ENCODE measurements around the gene FAM186B. TPM values are rescaled to one million over a fixed set of nuclear protein-coding genes. Genes with fewer than 3 reads are reported as not detected.

FAM186B gene
- total RNA-seq, 1 experiment from 2014 or later: 0.39 TPM

DNA sequence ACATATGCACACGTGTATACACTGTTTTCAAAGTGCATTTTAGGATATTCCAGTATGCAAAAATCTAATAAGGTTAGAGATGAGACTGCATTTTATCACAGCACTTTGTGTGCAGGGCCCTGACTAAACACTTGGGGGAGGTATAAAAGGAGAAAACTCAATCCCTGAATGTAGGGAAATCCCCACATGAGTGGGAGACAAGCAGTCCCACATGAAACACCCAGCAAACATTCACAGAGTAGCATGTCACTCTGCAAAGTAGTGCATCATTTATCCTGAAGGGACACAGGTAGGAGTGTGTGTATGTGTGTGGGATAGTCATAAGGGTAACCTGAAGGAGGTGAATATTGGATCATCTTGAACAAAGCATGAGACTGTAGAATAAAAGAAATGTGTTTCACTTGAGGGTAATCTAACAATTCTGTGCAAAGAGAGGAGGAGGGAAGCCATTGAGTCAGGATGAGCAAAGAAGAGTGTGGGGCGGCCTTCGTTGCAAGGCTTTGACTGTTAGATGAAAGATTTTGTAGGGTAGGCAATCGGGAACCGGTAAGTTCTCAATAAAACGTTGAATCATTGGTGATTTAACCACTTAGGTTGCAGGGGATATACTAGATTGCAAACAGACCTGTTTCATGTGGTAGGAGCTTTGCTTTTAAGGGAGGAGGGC lies 20.9 kb upstream of the FAM186B start:
- no peaks in the 10 kb centered on the region for H3K36me3 Mint-ChIP-seq
- ChIA-PET CTCF (interaction anchor here (1.2 to 5.2 kb wide), 2 partner anchors 8 to 22 kb away, joined by 4 to 74 read pairs; no protein-coding TSS in a partner anchor), POLR2A (interaction anchor here (0.6 kb wide), 1 partner anchor 139 kb away, joined by 11 read pairs; no protein-coding TSS in a partner anchor)
- TF ChIP-seq ZNF121 (CRISPR knock-in tag; IDR thresholded peaks at IDR 0.05) (no peak), ZNF396 (CRISPR knock-in tag; IDR thresholded peaks at IDR 0.05; ENCODE audit: borderline replicate concordance) (no peak), ZNF423 (CRISPR knock-in tag; IDR thresholded peaks at IDR 0.05) (no peak), GTF2I (CRISPR knock-in tag; conservative IDR thresholded peaks at IDR 0.05) (no peak), JUN (CRISPR knock-in tag; IDR thresholded peaks at IDR 0.05) (no peak), NFYB (CRISPR knock-in tag; conservative IDR thresholded peaks at IDR 0.05; ENCODE audit: low read depth) (no peak), ELF4 (CRISPR knock-in tag; IDR thresholded peaks at IDR 0.05; ENCODE audit: low read depth) (no peak), ETV6 (CRISPR knock-in tag; IDR thresholded peaks at IDR 0.05) (no peak), HMGA2 (CRISPR knock-in tag; IDR thresholded peaks at IDR 0.05) (no peak)
- TF ChIP-seq, protein P1, sequence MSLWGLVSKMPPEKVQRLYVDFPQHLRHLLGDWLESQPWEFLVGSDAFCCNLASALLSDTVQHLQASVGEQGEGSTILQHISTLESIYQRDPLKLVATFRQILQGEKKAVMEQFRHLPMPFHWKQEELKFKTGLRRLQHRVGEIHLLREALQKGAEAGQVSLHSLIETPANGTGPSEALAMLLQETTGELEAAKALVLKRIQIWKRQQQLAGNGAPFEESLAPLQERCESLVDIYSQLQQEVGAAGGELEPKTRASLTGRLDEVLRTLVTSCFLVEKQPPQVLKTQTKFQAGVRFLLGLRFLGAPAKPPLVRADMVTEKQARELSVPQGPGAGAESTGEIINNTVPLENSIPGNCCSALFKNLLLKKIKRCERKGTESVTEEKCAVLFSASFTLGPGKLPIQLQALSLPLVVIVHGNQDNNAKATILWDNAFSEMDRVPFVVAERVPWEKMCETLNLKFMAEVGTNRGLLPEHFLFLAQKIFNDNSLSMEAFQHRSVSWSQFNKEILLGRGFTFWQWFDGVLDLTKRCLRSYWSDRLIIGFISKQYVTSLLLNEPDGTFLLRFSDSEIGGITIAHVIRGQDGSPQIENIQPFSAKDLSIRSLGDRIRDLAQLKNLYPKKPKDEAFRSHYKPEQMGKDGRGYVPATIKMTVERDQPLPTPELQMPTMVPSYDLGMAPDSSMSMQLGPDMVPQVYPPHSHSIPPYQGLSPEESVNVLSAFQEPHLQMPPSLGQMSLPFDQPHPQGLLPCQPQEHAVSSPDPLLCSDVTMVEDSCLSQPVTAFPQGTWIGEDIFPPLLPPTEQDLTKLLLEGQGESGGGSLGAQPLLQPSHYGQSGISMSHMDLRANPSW (CRISPR knock-in tag; conservative IDR thresholded peaks at IDR 0.05; ENCODE audit: low read depth): no peak
- TF ChIP-seq, protein P2, sequence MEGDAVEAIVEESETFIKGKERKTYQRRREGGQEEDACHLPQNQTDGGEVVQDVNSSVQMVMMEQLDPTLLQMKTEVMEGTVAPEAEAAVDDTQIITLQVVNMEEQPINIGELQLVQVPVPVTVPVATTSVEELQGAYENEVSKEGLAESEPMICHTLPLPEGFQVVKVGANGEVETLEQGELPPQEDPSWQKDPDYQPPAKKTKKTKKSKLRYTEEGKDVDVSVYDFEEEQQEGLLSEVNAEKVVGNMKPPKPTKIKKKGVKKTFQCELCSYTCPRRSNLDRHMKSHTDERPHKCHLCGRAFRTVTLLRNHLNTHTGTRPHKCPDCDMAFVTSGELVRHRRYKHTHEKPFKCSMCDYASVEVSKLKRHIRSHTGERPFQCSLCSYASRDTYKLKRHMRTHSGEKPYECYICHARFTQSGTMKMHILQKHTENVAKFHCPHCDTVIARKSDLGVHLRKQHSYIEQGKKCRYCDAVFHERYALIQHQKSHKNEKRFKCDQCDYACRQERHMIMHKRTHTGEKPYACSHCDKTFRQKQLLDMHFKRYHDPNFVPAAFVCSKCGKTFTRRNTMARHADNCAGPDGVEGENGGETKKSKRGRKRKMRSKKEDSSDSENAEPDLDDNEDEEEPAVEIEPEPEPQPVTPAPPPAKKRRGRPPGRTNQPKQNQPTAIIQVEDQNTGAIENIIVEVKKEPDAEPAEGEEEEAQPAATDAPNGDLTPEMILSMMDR (IDR thresholded peaks at IDR 0.05): no peak
- TF ChIP-seq, protein P3, sequence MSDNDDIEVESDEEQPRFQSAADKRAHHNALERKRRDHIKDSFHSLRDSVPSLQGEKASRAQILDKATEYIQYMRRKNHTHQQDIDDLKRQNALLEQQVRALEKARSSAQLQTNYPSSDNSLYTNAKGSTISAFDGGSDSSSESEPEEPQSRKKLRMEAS (CRISPR knock-in tag; IDR thresholded peaks at IDR 0.05): no peak
- TF ChIP-seq, protein P4, sequence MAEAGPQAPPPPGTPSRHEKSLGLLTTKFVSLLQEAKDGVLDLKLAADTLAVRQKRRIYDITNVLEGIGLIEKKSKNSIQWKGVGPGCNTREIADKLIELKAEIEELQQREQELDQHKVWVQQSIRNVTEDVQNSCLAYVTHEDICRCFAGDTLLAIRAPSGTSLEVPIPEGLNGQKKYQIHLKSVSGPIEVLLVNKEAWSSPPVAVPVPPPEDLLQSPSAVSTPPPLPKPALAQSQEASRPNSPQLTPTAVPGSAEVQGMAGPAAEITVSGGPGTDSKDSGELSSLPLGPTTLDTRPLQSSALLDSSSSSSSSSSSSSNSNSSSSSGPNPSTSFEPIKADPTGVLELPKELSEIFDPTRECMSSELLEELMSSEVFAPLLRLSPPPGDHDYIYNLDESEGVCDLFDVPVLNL (CRISPR knock-in tag; IDR thresholded peaks at IDR 0.05; ENCODE audit: borderline replicate concordance, low read depth): no peak
- TF ChIP-seq, protein P5, sequence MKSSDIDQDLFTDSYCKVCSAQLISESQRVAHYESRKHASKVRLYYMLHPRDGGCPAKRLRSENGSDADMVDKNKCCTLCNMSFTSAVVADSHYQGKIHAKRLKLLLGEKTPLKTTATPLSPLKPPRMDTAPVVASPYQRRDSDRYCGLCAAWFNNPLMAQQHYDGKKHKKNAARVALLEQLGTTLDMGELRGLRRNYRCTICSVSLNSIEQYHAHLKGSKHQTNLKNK (CRISPR knock-in tag; IDR thresholded peaks at IDR 0.05): no peak
- TF ChIP-seq, protein P6, sequence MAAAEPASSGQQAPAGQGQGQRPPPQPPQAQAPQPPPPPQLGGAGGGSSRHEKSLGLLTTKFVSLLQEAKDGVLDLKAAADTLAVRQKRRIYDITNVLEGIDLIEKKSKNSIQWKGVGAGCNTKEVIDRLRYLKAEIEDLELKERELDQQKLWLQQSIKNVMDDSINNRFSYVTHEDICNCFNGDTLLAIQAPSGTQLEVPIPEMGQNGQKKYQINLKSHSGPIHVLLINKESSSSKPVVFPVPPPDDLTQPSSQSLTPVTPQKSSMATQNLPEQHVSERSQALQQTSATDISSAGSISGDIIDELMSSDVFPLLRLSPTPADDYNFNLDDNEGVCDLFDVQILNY (CRISPR knock-in tag; IDR thresholded peaks at IDR 0.05): no peak
- TF ChIP-seq, protein P7, sequence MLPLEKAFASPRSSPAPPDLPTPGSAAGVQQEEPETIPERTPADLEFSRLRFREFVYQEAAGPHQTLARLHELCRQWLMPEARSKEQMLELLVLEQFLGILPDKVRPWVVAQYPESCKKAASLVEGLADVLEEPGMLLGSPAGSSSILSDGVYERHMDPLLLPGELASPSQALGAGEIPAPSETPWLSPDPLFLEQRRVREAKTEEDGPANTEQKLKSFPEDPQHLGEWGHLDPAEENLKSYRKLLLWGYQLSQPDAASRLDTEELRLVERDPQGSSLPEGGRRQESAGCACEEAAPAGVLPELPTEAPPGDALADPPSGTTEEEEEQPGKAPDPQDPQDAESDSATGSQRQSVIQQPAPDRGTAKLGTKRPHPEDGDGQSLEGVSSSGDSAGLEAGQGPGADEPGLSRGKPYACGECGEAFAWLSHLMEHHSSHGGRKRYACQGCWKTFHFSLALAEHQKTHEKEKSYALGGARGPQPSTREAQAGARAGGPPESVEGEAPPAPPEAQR (CRISPR knock-in tag; IDR thresholded peaks at IDR 0.05): no peak
- DNase-seq (ENCODE audit: low spot score) (no peak), ATAC-seq (no peak)
- no peaks in the 10 kb centered on the region for H3K9me3 Mint-ChIP-seq
- H3K4me1 Mint-ChIP-seq: peaks cover 21% of the 10 kb centered on the region
- H3K27ac Mint-ChIP-seq: no peak overlapping the region
- H3K4me3 Mint-ChIP-seq: no peak overlapping the region
- H3K27me3 Mint-ChIP-seq (ENCODE audit: low read depth): no peaks in the 10 kb centered on the region

Data from WTC11 (cell line).